Bronchial epithelial cell (primary cell): ENCODE data around the gene DSE. TPM values are rescaled to one million over a fixed set of nuclear protein-coding genes. Genes with fewer than 3 reads are reported as not detected.

Experiments
- DNase-seq: peaks from one replicate; pipeline ENCODE4 v3.0.0-alpha.2; 2010; ENCODE audit warnings: low read depth
- FAIRE-seq: peaks from 2 replicates; lab custom pipeline; 2011; peaks lifted over from hg19 to GRCh38; lab: Jason Lieb, UNC
- H3K27me3 ChIP-seq: 2 replicates; pipeline ENCODE4 v1.5.1; 2011; ENCODE audit warnings: low read length; ENCODE audit not compliant: control insufficient read depth, insufficient read depth
- H3K36me3 ChIP-seq: 2 replicates; pipeline ENCODE4 v1.5.1; 2011; ENCODE audit warnings: low read length; ENCODE audit not compliant: control insufficient read depth, insufficient read depth
- H3K4me3 ChIP-seq: 2 replicates; pipeline ENCODE4 v1.5.1; 2011; ENCODE audit warnings: mild to moderate bottlenecking, low read depth, low read length, control low read depth
- CTCF ChIP-seq: IDR thresholded peaks from 2 replicates; pipeline ENCODE4 v1.5.1; 2011; ENCODE audit warnings: mild to moderate bottlenecking, moderate library complexity, low read length, control low read depth, inconsistent platforms; ENCODE audit not compliant: insufficient read depth, severe bottlenecking
- total RNA-seq: library from RNA; depleted of rRNA; stranded (reverse); fragments of >200 nt; gene quantifications from 2 replicates; pipeline ENCODE4 v1.2.1, GENCODE V29; 2014

DSE gene
- total RNA-seq, 1 donor from 2014 or later, result 100 TPM

GRCh38 chr6:116447052-116447451 is 76.3 kb downstream of the DSE start:
- FAIRE-seq (no peak), DNase-seq (no peak)
- TF ChIP-seq CTCF, result no peak

GRCh38 chr6:116447496-116448011 is 76.8 kb downstream of the DSE start:
- TF ChIP-seq CTCF, result no peak
- Histone ChIP-seq H3K36me3 (no peaks in the 10 kb centered on the region), H3K4me3 (no peak overlapping the region), H3K27me3 (no peaks in the 10 kb centered on the region)
- peak; percentile 84 for DNase-seq
- FAIRE-seq, result no peak

More at GRCh38 chr6:116447052-116447451, 76.3 kb downstream of the DSE start:
- Histone ChIP-seq H3K27me3 (no peaks in the 10 kb centered on the region), H3K4me3 (no peak overlapping the region), H3K36me3 (no peaks in the 10 kb centered on the region)

GRCh38 chr6:116449565-116449964 is 78.8 kb downstream of the DSE start:
- FAIRE-seq (no peak), DNase-seq (no peak)
- H3K36me3 ChIP-seq, result no peaks in the 10 kb centered on the region
- TF ChIP-seq CTCF, result no peak
- H3K4me3 ChIP-seq, result no peak overlapping the region
- no peaks in the 10 kb centered on the region for H3K27me3 ChIP-seq

- no peaks in the 10 kb centered on the region for H3K36me3 ChIP-seq
- FAIRE-seq (no peak), DNase-seq (peak; percentile 39)
- no peak overlapping the region for H3K4me3 ChIP-seq
- H3K27me3 ChIP-seq, result no peaks in the 10 kb centered on the region
- TF ChIP-seq CTCF, result no peak
Measured at GRCh38 chr6:116450185-116450710, 79.5 kb downstream of the DSE start.

- DNase-seq (peak; percentile 78), FAIRE-seq (no peak)
- Histone ChIP-seq H3K27me3 (no peaks in the 10 kb centered on the region), H3K36me3 (no peaks in the 10 kb centered on the region), H3K4me3 (no peak overlapping the region)
- TF ChIP-seq CTCF, result no peak
Measured at GRCh38 chr6:116450769-116451740, 80.3 kb downstream of the DSE start.
